ENCODE data around the gene RPL38. TPM values are rescaled to one million over a fixed set of nuclear protein-coding genes. Genes with fewer than 3 reads are reported as not detected.

RPL38 gene
- total RNA-seq, 1 experiment from 2014 or later = 3,689 TPM

DNA sequence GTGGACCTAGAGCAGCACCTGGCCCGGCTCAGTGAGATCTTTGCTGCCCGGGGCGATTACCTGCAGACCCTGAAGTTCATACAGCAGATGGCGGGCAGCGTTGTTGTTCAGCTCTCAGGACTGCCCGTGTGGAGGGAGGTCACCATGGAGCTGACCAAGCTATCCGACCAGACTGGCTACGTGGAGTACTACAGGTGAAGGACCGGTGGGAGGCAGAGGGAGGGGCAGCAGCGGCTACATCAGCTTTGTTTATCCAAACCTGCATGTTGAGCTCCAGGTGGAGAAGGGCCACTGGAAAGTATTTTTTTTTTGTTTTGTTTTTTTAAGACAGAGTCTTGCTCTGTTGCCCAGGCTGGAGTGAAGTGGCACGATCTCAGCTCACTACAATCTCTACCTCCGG, 33.8 kb downstream of the RPL38 start:
- no peak overlapping the region for H3K4me3 ChIP-seq (ENCODE audit: low read length)
- H3K9ac ChIP-seq (ENCODE audit: low read length) = no peak overlapping the region
- intact Hi-C loops (cut with micrococcal nuclease) = no loop called here
- BruUV-seq (replicated peaks) = no TSS peak
- H2AFZ ChIP-seq (ENCODE audit: low read length) = no peak overlapping the region
- H3K4me1 ChIP-seq (ENCODE audit: insufficient read depth, low read length) = no peaks in the 10 kb centered on the region
- no peak for ATAC-seq
- H3K79me2 ChIP-seq (ENCODE audit: low read length) = no peaks in the 10 kb centered on the region
- TF ChIP-seq EZH2phosphoT487 (IDR thresholded peaks at IDR 0.05; ENCODE audit: borderline replicate concordance, low read length) (no peak), EZH2 (IDR thresholded peaks at IDR 0.05; ENCODE audit: low read length, unreplicated experiment) (no peak), CTCF (conservative IDR thresholded peaks at IDR 0.05; ENCODE audit: low read depth, low read length) (no peak)
- no peaks in the 10 kb centered on the region for H4K20me1 ChIP-seq (ENCODE audit: low read length)
- no peak for DNase-seq
- H3K4me2 ChIP-seq (ENCODE audit: low read length) = no peak overlapping the region
- no peaks in the 10 kb centered on the region for H3F3A ChIP-seq (ENCODE audit: low read length, unreplicated experiment)
- H3K27ac ChIP-seq (ENCODE audit: low read length) = no peak overlapping the region
- no peaks in the 10 kb centered on the region for H3K9me3 ChIP-seq (ENCODE audit: low read length)
- ChIA-PET POLR2A (ENCODE audit: unreplicated experiment) (no interaction called here), CTCF (interaction anchor here (1.0 kb wide), 1 partner anchor 58 kb away, joined by 3 read pairs; no protein-coding TSS in a partner anchor)
- H3K27me3 ChIP-seq (ENCODE audit: low read length) = no peaks in the 10 kb centered on the region
- no peaks in the 10 kb centered on the region for H3K36me3 ChIP-seq (ENCODE audit: low read depth, low read length)
- no peaks in the 10 kb centered on the region for H3K9me2 ChIP-seq (replicated peaks; ENCODE audit: low read length)

DNA sequence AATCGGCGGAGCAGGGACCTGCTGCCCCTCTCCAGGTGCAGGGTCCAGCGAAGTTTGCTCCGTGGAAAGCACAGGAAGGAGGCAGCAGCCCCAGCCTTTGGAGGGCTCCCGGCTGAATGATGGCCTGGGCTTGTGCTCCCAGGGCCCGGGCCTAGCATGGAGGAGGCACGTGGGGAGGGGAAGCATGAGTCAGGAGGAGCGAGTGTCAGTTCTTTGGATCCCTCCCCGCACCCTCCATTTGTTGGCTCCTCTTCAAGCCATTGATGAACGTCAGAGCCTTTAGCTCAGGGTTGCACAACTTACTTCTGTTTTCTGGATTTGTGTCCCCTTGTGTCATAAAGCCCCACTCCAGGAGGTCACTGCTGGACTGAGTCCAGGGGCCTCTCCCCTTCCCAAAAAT, 35.7 kb downstream of the RPL38 start:
- Histone ChIP-seq H3K36me3 (ENCODE audit: low read depth, low read length) (no peaks in the 10 kb centered on the region), H4K20me1 (ENCODE audit: low read length) (no peaks in the 10 kb centered on the region), H3F3A (ENCODE audit: low read length, unreplicated experiment) (no peaks in the 10 kb centered on the region), H3K4me1 (ENCODE audit: insufficient read depth, low read length) (no peaks in the 10 kb centered on the region), H3K27ac (ENCODE audit: low read length) (no peak overlapping the region), H3K9me2 (replicated peaks; ENCODE audit: low read length) (no peaks in the 10 kb centered on the region), H3K79me2 (ENCODE audit: low read length) (no peaks in the 10 kb centered on the region), H3K4me2 (ENCODE audit: low read length) (no peak overlapping the region), H3K9me3 (ENCODE audit: low read length) (no peaks in the 10 kb centered on the region), H3K27me3 (ENCODE audit: low read length) (no peaks in the 10 kb centered on the region), H3K4me3 (ENCODE audit: low read length) (no peak overlapping the region), H2AFZ (ENCODE audit: low read length) (no peak overlapping the region), H3K9ac (ENCODE audit: low read length) (no peak overlapping the region)
- no peak for TF ChIP-seq CTCF (conservative IDR thresholded peaks at IDR 0.05; ENCODE audit: low read depth, low read length)
- TF ChIP-seq EZH2phosphoT487 (IDR thresholded peaks at IDR 0.05; ENCODE audit: borderline replicate concordance, low read length) = no peak
- no peak for TF ChIP-seq EZH2 (IDR thresholded peaks at IDR 0.05; ENCODE audit: low read length, unreplicated experiment)
- DNase-seq = no peak
- no peak for ATAC-seq
- ChIA-PET CTCF (no interaction called here), POLR2A (ENCODE audit: unreplicated experiment) (no interaction called here)
- intact Hi-C loops (cut with micrococcal nuclease) = no loop called here
- BruUV-seq (replicated peaks) = no TSS peak

DNA sequence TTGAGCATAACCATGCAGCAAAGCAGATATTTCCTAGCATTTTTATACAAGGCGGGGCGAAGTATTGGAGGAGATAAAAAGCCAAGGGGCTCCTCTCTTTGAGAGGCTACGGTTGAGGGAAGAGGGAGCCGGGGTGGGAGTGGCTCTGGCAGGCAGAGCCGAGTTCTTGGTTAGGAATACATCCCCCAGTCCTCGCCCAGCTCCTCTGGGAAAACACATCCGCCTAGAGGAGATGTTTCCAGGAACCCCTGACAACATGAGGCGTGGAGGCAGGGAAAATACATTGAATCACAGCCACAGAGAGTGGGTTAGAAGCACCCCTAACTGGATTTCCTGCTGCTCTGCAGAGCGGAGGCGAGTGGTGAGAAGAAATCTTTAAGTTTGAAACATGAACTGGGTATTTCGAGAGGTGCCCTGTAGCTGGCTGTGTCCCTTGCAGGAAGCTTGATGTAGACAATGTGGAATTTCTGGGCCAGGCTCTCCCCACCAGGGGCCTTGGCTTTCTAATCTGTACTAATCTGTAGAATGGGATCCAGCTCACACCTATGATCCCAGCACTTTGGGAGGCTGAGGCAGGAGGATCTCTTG, 37.2 kb downstream of the RPL38 start:
- H3K79me2 ChIP-seq (ENCODE audit: low read length) = no peaks in the 10 kb centered on the region
- BruUV-seq (replicated peaks) = no TSS peak
- H2AFZ ChIP-seq (ENCODE audit: low read length) = no peak overlapping the region
- no peaks in the 10 kb centered on the region for H3K36me3 ChIP-seq (ENCODE audit: low read depth, low read length)
- no peaks in the 10 kb centered on the region for H3K4me1 ChIP-seq (ENCODE audit: insufficient read depth, low read length)
- no peaks in the 10 kb centered on the region for H3K27me3 ChIP-seq (ENCODE audit: low read length)
- H3K27ac ChIP-seq (ENCODE audit: low read length) = no peak overlapping the region
- no peaks in the 10 kb centered on the region for H3K9me2 ChIP-seq (replicated peaks; ENCODE audit: low read length)
- no peak for DNase-seq
- no peak overlapping the region for H3K4me3 ChIP-seq (ENCODE audit: low read length)
- intact Hi-C loops (cut with micrococcal nuclease) = no loop called here
- no peak overlapping the region for H3K4me2 ChIP-seq (ENCODE audit: low read length)
- H3K9me3 ChIP-seq (ENCODE audit: low read length) = no peaks in the 10 kb centered on the region
- H3F3A ChIP-seq (ENCODE audit: low read length, unreplicated experiment) = no peaks in the 10 kb centered on the region
- no peak for TF ChIP-seq EZH2 (IDR thresholded peaks at IDR 0.05; ENCODE audit: low read length, unreplicated experiment)
- no peak for TF ChIP-seq EZH2phosphoT487 (IDR thresholded peaks at IDR 0.05; ENCODE audit: borderline replicate concordance, low read length)
- no peak for TF ChIP-seq CTCF (conservative IDR thresholded peaks at IDR 0.05; ENCODE audit: low read depth, low read length)
- ATAC-seq = no peak; the same call in 1 of the 2 replicates
- no peaks in the 10 kb centered on the region for H4K20me1 ChIP-seq (ENCODE audit: low read length)
- ChIA-PET POLR2A (ENCODE audit: unreplicated experiment) (no interaction called here), CTCF (no interaction called here)
- H3K9ac ChIP-seq (ENCODE audit: low read length) = no peak overlapping the region
